ENCODE measurements around the gene MAD1L1. TPM values are rescaled to one million over a fixed set of nuclear protein-coding genes. Genes with fewer than 3 reads are reported as not detected.

Gene MAD1L1
- total RNA-seq, 1 experiment from 2014 or later = 43.8 TPM

DNA sequence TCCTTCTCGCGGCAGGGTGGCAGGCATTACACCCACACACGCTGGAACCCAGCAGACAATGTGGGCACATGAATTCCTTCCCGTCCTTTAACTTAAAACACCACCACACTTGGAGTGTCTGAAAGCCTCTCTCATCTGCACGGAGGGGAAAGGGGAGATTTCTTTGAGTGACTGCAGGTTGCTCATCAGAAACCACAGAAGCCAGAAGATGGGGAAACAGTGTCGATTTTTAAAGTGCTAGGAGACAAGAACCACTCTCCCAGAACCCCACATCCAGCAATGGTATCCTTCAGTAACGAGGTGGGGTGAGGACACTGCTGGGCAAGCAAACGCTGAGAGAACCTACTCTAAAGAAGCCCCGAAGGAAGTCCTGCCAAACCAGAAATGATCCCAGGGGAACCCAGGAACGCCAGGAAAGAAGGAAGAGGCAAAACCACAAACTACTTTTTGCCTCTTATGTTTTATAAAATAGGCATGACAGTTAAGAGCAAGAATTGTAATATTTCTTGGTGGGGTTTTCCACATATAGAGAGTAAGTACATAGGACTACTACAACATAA is 308.4 kb downstream of the MAD1L1 start (continued):
- TF ChIP-seq ZMAT4 (CRISPR knock-in tag; IDR thresholded peaks at IDR 0.05) (no peak), ZNF532 (CRISPR knock-in tag; IDR thresholded peaks at IDR 0.05; ENCODE audit: borderline replicate concordance) (no peak), ZNF121 (CRISPR knock-in tag; IDR thresholded peaks at IDR 0.05) (no peak), GTF2I (CRISPR knock-in tag; conservative IDR thresholded peaks at IDR 0.05) (no peak)
- TF ChIP-seq, protein P1, sequence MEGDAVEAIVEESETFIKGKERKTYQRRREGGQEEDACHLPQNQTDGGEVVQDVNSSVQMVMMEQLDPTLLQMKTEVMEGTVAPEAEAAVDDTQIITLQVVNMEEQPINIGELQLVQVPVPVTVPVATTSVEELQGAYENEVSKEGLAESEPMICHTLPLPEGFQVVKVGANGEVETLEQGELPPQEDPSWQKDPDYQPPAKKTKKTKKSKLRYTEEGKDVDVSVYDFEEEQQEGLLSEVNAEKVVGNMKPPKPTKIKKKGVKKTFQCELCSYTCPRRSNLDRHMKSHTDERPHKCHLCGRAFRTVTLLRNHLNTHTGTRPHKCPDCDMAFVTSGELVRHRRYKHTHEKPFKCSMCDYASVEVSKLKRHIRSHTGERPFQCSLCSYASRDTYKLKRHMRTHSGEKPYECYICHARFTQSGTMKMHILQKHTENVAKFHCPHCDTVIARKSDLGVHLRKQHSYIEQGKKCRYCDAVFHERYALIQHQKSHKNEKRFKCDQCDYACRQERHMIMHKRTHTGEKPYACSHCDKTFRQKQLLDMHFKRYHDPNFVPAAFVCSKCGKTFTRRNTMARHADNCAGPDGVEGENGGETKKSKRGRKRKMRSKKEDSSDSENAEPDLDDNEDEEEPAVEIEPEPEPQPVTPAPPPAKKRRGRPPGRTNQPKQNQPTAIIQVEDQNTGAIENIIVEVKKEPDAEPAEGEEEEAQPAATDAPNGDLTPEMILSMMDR (IDR thresholded peaks at IDR 0.05) = no peak
- TF ChIP-seq, protein P2, sequence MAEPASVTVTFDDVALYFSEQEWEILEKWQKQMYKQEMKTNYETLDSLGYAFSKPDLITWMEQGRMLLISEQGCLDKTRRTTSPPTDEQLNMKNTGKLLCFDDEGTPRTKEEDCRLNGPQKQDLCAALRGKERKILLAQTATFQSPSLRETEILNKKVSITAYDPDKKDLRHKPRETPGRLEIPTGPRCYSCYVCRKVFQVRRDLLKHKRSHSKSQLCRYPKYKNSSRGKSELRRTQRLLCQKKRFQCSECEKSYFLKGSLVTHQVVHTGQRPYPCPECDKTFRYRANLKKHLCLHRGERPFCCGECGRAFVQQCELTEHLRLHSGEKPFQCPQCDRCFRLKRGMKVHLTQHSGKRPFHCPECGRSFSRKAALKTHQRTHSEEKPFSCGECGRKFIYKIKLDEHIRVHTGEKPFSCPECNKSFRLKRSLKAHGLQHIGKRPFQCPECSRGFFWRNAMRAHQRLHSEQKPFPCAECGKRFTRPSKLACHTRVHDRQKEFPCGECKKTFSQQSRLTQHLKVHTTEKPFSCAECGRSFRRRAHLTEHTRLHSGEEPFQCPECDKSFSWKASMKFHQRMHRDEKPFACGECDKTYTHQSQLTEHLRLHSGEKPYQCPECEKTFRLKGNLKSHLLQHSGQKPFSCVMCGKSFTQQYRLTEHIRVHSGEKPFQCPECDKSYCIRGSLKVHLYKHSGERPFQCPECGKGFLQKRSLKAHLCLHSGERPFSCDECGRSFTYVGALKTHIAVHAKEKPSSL (CRISPR knock-in tag; conservative IDR thresholded peaks at IDR 0.05) = no peak
- TF ChIP-seq, protein P3, sequence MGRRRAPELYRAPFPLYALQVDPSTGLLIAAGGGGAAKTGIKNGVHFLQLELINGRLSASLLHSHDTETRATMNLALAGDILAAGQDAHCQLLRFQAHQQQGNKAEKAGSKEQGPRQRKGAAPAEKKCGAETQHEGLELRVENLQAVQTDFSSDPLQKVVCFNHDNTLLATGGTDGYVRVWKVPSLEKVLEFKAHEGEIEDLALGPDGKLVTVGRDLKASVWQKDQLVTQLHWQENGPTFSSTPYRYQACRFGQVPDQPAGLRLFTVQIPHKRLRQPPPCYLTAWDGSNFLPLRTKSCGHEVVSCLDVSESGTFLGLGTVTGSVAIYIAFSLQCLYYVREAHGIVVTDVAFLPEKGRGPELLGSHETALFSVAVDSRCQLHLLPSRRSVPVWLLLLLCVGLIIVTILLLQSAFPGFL (CRISPR knock-in tag; IDR thresholded peaks at IDR 0.05; ENCODE audit: borderline replicate concordance) = no peak

GRCh38 chr7:1923409-1924257 is 309.1 kb downstream of the MAD1L1 start:
- no peak overlapping the region for H3K4me3 Mint-ChIP-seq
- DNase-seq (ENCODE audit: low spot score) = no peak
- no peaks in the 10 kb centered on the region for H3K36me3 Mint-ChIP-seq
- ChIA-PET CTCF (interaction anchor here (1.0 to 2.0 kb wide), 2 partner anchors 40 to 170 kb away, joined by 3 to 9 read pairs; no protein-coding TSS in a partner anchor), POLR2A (no interaction called here)
- no peak for TF ChIP-seq ZNF263 (CRISPR knock-in tag; IDR thresholded peaks at IDR 0.05; ENCODE audit: low read depth)
- TF ChIP-seq ZBTB21 (CRISPR knock-in tag; IDR thresholded peaks at IDR 0.05; ENCODE audit: borderline replicate concordance) = no peak
- no peaks in the 10 kb centered on the region; the same call in 1 of the 2 replicates for H3K27me3 Mint-ChIP-seq (ENCODE audit: low read depth)
- no peak for ATAC-seq
- H3K27ac Mint-ChIP-seq = no peak overlapping the region
- H3K9me3 Mint-ChIP-seq = no peaks in the 10 kb centered on the region
- H3K4me1 Mint-ChIP-seq = no peaks in the 10 kb centered on the region

- ATAC-seq = no peak
- POLR2A ChIA-PET = interaction anchor here (0.5 kb wide), 2 partner anchors 155 to 339 kb away, joined by 3 to 5 read pairs; no protein-coding TSS in a partner anchor
- CTCF ChIA-PET = interaction anchor here (1.0 to 2.0 kb wide), 2 partner anchors 39 to 171 kb away, joined by 3 to 9 read pairs; no protein-coding TSS in a partner anchor
- TF ChIP-seq ZNF532 (CRISPR knock-in tag; IDR thresholded peaks at IDR 0.05; ENCODE audit: borderline replicate concordance) = no peak
- no peak for TF ChIP-seq SP1 (CRISPR knock-in tag; conservative IDR thresholded peaks at IDR 0.05)
- no peak for TF ChIP-seq FOXJ3 (CRISPR knock-in tag; IDR thresholded peaks at IDR 0.05; ENCODE audit: borderline replicate concordance)
- no peak for TF ChIP-seq MLX (CRISPR knock-in tag; IDR thresholded peaks at IDR 0.05)
- TF ChIP-seq, protein P4, sequence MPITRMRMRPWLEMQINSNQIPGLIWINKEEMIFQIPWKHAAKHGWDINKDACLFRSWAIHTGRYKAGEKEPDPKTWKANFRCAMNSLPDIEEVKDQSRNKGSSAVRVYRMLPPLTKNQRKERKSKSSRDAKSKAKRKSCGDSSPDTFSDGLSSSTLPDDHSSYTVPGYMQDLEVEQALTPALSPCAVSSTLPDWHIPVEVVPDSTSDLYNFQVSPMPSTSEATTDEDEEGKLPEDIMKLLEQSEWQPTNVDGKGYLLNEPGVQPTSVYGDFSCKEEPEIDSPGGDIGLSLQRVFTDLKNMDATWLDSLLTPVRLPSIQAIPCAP (CRISPR knock-in tag; IDR thresholded peaks at IDR 0.05) = no peak
- TF ChIP-seq GABPB1 (CRISPR knock-in tag; IDR thresholded peaks at IDR 0.05) = no peak
These were observed 309.9 kb downstream of the MAD1L1 start for GRCh38 chr7:1922870-1923236.

More at GRCh38 chr7:1922870-1923236, 309.9 kb downstream of the MAD1L1 start:
- Mint-ChIP-seq H3K9me3 (no peaks in the 10 kb centered on the region), H3K4me3 (no peak overlapping the region), H3K27me3 (ENCODE audit: low read depth) (no peaks in the 10 kb centered on the region; the same call in 1 of the 2 replicates), H3K36me3 (no peaks in the 10 kb centered on the region), H3K27ac (peak overlapping the region; percentile 69), H3K4me1 (no peaks in the 10 kb centered on the region)
- no peak for DNase-seq (ENCODE audit: low spot score)
